Breast epithelium (tissue), 4 donors: ENCODE data around the gene HDAC7. TPM values are rescaled to one million over a fixed set of nuclear protein-coding genes. Genes with fewer than 3 reads are reported as not detected.

Experiments
- DNase-seq, 2 donors: peaks; one replicate each; pipeline ENCODE4 v3.0.0-alpha.2; 2019; ENCODE audit warnings: low spot score in 2 of 2
- H3K27ac ChIP-seq, 2 donors: fragments of 200-600 bp; sonication (generic) in 1 of 2; one replicate each; pipeline ENCODE4 v1.5.1; 2016 to 2019; ENCODE audit warnings: mild to moderate bottlenecking in 1 of 2
- H3K27me3 ChIP-seq, 2 donors: fragments of 200-600 bp; sonication (generic) in 1 of 2; one replicate each; pipeline versions ENCODE4 v1.5.1 to v1.6.0; 2017 to 2019; ENCODE audit warnings: control low read depth in 1 of 2, mild to moderate bottlenecking in 1 of 2
- H3K36me3 ChIP-seq: fragments of 200-600 bp; one replicate; pipeline ENCODE4 v1.5.1; 2019
- H3K4me1 ChIP-seq, 2 donors: fragments of 200-600 bp; sonication (generic); one replicate each; pipeline ENCODE4 v1.5.1; 2016 to 2019; ENCODE audit warnings: control low read depth in 1 of 2
- H3K4me3 ChIP-seq, 3 donors: fragments of 200-600 bp; sonication (generic); 1 replicate in 2 of 3; 2 replicates in 1 of 3; pipeline ENCODE4 v1.5.1; 2016 to 2019; ENCODE audit warnings: mild to moderate bottlenecking in 3 of 3, moderate library complexity in 2 of 3
- H3K9me3 ChIP-seq, 2 donors: fragments of 200-600 bp; sonication (generic) in 1 of 2; one replicate each; pipeline ENCODE4 v1.5.1; 2016 to 2019; ENCODE audit warnings: control low read depth in 1 of 2
- POLR2A ChIP-seq: fragments of 450-650 bp; IDR thresholded peaks from one replicate; pipeline ENCODE4 v1.6.1; 2016; ENCODE audit warnings: antibody characterized with exemption, mild to moderate bottlenecking, moderate library complexity
- POLR2AphosphoS5 ChIP-seq, 3 donors: sonication (generic); formaldehyde crosslinking; IDR thresholded peaks; one replicate each; pipeline ENCODE4 v1.6.1; 2017; ENCODE audit warnings: antibody characterized with exemption in 3 of 3
- intact Hi-C: fragments of 100-400 bp; cut with DNase I; formaldehyde crosslinking; loops from one replicate; pipeline ENCODE4 v1.15.1; 2023; ENCODE audit warnings: low total_unique reads
- total RNA-seq, 3 donors: library from RNA; depleted of rRNA; stranded (reverse); fragments of >200 nt; gene quantifications; one replicate each; pipeline ENCODE4 v1.1.0, GENCODE V29; 2016
- TF ChIP-seq, protein P1 (sequence below), 3 donors: fragments of 450-650 bp; IDR thresholded peaks; one replicate each; pipeline ENCODE4 v1.5.1; 2016 to 2017; ENCODE audit warnings: antibody characterized with exemption in 3 of 3, mild to moderate bottlenecking in 3 of 3, moderate library complexity in 3 of 3

The HDAC7 gene
- total RNA-seq, 3 donors from 2014 or later = 37.6 to 77.0 (median 44.9) TPM

DNA sequence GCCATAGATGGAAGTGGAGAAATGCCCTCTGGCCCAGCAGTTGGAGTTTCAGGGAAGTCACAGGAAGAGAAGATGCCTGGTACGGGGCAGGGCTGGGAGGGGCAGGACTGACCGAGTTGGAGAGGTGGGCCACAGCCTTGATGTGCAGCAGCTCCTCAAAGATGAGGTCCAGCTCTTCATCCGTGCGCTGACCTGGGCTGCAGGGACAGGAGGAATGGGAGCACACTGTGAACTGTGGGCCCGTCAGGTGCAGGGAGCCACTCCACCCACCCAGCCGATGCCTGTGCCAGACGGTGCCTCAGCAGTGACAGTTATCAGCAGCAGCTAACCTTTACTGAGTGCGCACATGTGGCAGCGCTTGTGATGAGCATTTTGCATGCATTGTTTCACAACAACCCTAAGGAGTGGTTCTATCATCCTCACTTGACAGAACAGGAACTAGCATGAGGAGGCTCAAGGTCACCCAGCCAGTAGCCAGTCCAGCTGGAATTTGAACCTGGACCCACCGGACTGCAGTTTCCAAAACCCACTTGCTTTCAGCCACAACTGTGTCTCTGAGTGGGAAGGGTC lies 69.4 kb downstream of the HDAC7 start:
- H3K4me3 ChIP-seq = no peak overlapping the region

DNA sequence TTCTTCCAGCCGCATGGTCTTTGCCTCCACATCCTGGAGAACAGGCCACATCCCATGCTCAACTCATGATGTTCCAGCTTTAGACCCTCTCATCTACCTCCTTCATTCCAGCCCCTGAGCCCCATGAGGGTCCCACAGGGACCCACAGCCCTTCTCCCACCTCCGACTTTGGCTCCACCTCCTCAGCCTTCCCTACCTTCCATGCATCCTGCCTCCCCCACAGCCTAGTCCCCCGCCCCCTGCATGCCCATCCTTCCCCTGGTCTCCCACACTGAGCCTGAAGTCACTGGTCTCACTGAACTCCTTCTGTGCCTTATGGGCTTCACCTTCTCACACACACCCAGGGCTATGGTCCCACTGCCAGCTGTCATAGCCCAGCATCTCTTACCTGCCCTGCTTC lies 70.8 kb downstream of the HDAC7 start:
- Histone ChIP-seq H3K36me3 (no peaks in the 10 kb centered on the region), H3K4me1 (peaks cover 8 to 10% of the 10 kb centered on the region in 2 donors), H3K27me3 (no peaks in the 10 kb centered on the region), H3K9me3 (no peaks in the 10 kb centered on the region), H3K4me3 (no peak overlapping the region), H3K27ac (no peak overlapping the region)
- DNase-seq = no peak
- intact Hi-C loops = no loop called here
- TF ChIP-seq POLR2AphosphoS5 (IDR thresholded peaks at IDR 0.05) = no peak
- TF ChIP-seq, protein P1, sequence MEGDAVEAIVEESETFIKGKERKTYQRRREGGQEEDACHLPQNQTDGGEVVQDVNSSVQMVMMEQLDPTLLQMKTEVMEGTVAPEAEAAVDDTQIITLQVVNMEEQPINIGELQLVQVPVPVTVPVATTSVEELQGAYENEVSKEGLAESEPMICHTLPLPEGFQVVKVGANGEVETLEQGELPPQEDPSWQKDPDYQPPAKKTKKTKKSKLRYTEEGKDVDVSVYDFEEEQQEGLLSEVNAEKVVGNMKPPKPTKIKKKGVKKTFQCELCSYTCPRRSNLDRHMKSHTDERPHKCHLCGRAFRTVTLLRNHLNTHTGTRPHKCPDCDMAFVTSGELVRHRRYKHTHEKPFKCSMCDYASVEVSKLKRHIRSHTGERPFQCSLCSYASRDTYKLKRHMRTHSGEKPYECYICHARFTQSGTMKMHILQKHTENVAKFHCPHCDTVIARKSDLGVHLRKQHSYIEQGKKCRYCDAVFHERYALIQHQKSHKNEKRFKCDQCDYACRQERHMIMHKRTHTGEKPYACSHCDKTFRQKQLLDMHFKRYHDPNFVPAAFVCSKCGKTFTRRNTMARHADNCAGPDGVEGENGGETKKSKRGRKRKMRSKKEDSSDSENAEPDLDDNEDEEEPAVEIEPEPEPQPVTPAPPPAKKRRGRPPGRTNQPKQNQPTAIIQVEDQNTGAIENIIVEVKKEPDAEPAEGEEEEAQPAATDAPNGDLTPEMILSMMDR (IDR thresholded peaks at IDR 0.05) = no peak
- TF ChIP-seq POLR2A = no peak

More for the DNA sequence above, 69.4 kb downstream of the HDAC7 start:
- H3K4me1 ChIP-seq = peaks cover 16 to 22% of the 10 kb centered on the region in 2 donors
- H3K27me3 ChIP-seq = no peaks in the 10 kb centered on the region
- TF ChIP-seq POLR2AphosphoS5 (IDR thresholded peaks at IDR 0.05) (no peak), POLR2A (no peak)
- TF ChIP-seq, protein P1 (IDR thresholded peaks at IDR 0.05) = no peak
- H3K27ac ChIP-seq = no peak overlapping the region
- H3K9me3 ChIP-seq = no peaks in the 10 kb centered on the region
- DNase-seq = no peak
- no peaks in the 10 kb centered on the region for H3K36me3 ChIP-seq
- intact Hi-C loops = no loop called here

DNA sequence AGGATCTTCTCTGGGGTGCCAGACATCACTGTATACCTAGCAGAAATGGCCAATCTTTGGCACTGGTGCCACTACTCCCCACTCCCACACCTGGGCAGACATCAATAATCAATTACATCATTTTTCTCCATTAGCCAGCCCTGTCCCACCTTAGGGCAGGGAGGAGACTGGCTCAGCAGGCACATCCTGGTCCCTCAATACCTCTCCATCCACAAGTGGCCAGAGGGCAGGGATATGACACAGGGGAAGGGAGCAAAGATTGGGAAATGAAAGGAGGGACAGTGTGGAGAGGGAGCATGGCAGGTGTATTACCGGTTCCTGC lies 71.2 kb downstream of the HDAC7 start:
- Histone ChIP-seq H3K27me3 (no peaks in the 10 kb centered on the region), H3K9me3 (no peaks in the 10 kb centered on the region), H3K4me1 (peaks cover 8 to 9% of the 10 kb centered on the region in 2 donors), H3K4me3 (no peak overlapping the region), H3K27ac (no peak overlapping the region), H3K36me3 (no peaks in the 10 kb centered on the region)
- intact Hi-C loops = no loop called here
- no peak for TF ChIP-seq POLR2A
- no peak for TF ChIP-seq POLR2AphosphoS5 (IDR thresholded peaks at IDR 0.05)
- TF ChIP-seq, protein P1 (IDR thresholded peaks at IDR 0.05) = no peak
- DNase-seq = no peak

DNA sequence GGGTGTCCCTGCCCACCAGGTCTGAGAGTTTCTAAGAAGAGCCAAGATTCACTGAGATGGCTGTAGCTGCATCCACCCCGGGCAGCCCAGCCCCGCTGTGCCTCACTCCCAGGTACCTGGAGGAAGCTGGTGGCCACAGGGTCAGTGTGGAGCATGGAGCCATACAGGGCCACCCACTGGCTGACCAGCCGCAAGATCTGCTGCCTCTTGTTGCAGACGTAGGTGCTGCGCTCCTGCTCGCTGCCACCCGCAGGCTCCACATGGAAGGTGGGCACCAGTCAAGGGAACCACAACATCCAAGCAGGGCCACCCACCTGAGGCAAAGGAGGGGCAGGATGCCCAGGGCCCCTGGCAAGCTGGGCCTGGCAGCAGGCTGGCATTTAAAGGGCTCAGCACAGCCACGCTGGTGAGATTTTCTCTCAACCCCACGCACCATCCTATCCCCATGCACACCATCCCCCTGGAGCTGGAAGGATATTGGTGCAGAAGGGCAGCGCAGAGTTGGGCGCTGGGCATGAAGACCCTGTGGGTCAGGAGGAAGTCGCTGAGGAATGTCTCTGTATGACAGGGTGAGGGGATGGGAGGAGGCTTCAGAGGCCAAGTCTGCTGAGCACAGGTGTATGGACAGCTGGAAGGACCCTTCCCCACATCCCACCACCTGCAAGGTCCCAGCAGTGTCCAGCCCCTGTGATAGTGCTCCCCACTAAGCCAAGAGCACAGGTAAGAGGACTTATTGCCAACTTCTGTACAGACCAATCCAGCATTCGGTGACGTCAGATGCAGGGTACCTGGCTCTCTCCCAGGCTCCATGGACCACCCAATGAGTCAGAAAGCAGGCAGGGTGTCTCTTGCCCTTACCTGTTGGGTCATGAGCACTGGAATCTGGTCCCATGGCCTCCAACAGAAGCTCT lies 71.9 kb downstream of the HDAC7 start:
- H3K4me1 ChIP-seq = peaks cover 8% of the 10 kb centered on the region in 2 donors
- no peaks in the 10 kb centered on the region for H3K9me3 ChIP-seq
- intact Hi-C loops = no loop called here
- no peak for DNase-seq
- no peak overlapping the region for H3K27ac ChIP-seq
- H3K36me3 ChIP-seq = no peaks in the 10 kb centered on the region
- TF ChIP-seq, protein P1 (IDR thresholded peaks at IDR 0.05) = no peak
- TF ChIP-seq POLR2A = no peak
- H3K27me3 ChIP-seq = no peaks in the 10 kb centered on the region
- no peak overlapping the region for H3K4me3 ChIP-seq

DNA sequence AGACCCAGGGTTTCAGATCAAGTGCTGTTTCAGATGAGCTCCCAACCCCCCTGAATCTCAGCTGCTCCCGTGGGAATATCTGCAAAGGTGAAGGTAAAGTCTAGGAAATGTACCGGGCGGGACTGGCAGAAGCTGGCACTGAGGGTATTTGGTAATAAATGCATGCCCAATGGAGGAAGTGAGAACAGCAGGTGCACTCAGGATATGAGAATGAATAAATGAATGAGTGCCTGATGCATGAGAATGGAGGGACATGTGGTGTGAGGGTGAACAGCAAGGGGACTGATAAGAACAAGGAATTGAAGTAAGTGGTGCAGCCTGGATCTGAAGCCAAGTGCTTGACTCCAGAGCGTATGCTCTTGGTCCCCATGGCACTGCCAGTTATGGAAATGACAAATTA lies 72.6 kb downstream of the HDAC7 start:
- no peak for DNase-seq
- Histone ChIP-seq H3K4me1 (peaks cover under 1 to 4% of the 10 kb centered on the region in 2 donors), H3K27me3 (no peaks in the 10 kb centered on the region), H3K9me3 (no peaks in the 10 kb centered on the region), H3K4me3 (no peak overlapping the region), H3K36me3 (no peaks in the 10 kb centered on the region), H3K27ac (no peak overlapping the region)
- no peak for TF ChIP-seq POLR2AphosphoS5 (IDR thresholded peaks at IDR 0.05)
- TF ChIP-seq, protein P1 (IDR thresholded peaks at IDR 0.05) = no peak
- no peak for TF ChIP-seq POLR2A
- intact Hi-C loops = no loop called here
